Measurements from ENCODE around the gene PHF21A. TPM values are rescaled to one million over a fixed set of nuclear protein-coding genes. Genes with fewer than 3 reads are reported as not detected.

Gene PHF21A
- total RNA-seq, 1 donor from 2014 or later, result 71.1 TPM

GRCh38 chr11:46047520-46047919 lies 73.7 kb downstream of the PHF21A start:
- Mint-ChIP-seq H3K4me1 (ENCODE audit: low read depth, unreplicated experiment) (peaks cover 38% of the 10 kb centered on the region), H3K9me3 (ENCODE audit: unreplicated experiment) (no peaks in the 10 kb centered on the region), H3K27me3 (ENCODE audit: unreplicated experiment) (no peaks in the 10 kb centered on the region), H3K4me3 (ENCODE audit: unreplicated experiment) (no peak overlapping the region), H3K36me3 (ENCODE audit: unreplicated experiment) (no peaks in the 10 kb centered on the region), H3K27ac (ENCODE audit: unreplicated experiment) (no peak overlapping the region)
- TF ChIP-seq CTCF (IDR thresholded peaks at IDR 0.05; ENCODE audit: partially characterized antibody, unreplicated experiment), result no peak
- no peak for DNase-seq

- H3K4me3 Mint-ChIP-seq (ENCODE audit: unreplicated experiment), result no peak overlapping the region
- no peak for TF ChIP-seq CTCF (IDR thresholded peaks at IDR 0.05; ENCODE audit: partially characterized antibody, unreplicated experiment)
- H3K27me3 Mint-ChIP-seq (ENCODE audit: unreplicated experiment), result no peaks in the 10 kb centered on the region
- no peak for DNase-seq
- H3K36me3 Mint-ChIP-seq (ENCODE audit: unreplicated experiment), result no peaks in the 10 kb centered on the region
- peaks cover 31% of the 10 kb centered on the region for H3K4me1 Mint-ChIP-seq (ENCODE audit: low read depth, unreplicated experiment)
- H3K27ac Mint-ChIP-seq (ENCODE audit: unreplicated experiment), result no peak overlapping the region
- no peaks in the 10 kb centered on the region for H3K9me3 Mint-ChIP-seq (ENCODE audit: unreplicated experiment)
These were observed 75.4 kb downstream of the PHF21A start for GRCh38 chr11:46045811-46046210.

- H3K9me3 Mint-ChIP-seq (ENCODE audit: unreplicated experiment), result no peaks in the 10 kb centered on the region
These were observed 76.7 kb downstream of the PHF21A start for GRCh38 chr11:46044601-46045000.

GRCh38 chr11:46039990-46040389 lies 81.3 kb downstream of the PHF21A start:
- H3K27me3 Mint-ChIP-seq (ENCODE audit: unreplicated experiment), result peaks cover 2% of the 10 kb centered on the region
- no peak for TF ChIP-seq CTCF (IDR thresholded peaks at IDR 0.05; ENCODE audit: partially characterized antibody, unreplicated experiment)
- H3K27ac Mint-ChIP-seq (ENCODE audit: unreplicated experiment), result no peak overlapping the region
- H3K36me3 Mint-ChIP-seq (ENCODE audit: unreplicated experiment), result no peaks in the 10 kb centered on the region
- DNase-seq, result no peak
- no peak overlapping the region for H3K4me3 Mint-ChIP-seq (ENCODE audit: unreplicated experiment)
- peaks cover 4% of the 10 kb centered on the region for H3K4me1 Mint-ChIP-seq (ENCODE audit: low read depth, unreplicated experiment)
- H3K9me3 Mint-ChIP-seq (ENCODE audit: unreplicated experiment), result no peaks in the 10 kb centered on the region

More at GRCh38 chr11:46044601-46045000, 76.7 kb downstream of the PHF21A start:
- Mint-ChIP-seq H3K4me1 (ENCODE audit: low read depth, unreplicated experiment) (peaks cover 21% of the 10 kb centered on the region), H3K36me3 (ENCODE audit: unreplicated experiment) (no peaks in the 10 kb centered on the region), H3K27me3 (ENCODE audit: unreplicated experiment) (no peaks in the 10 kb centered on the region), H3K27ac (ENCODE audit: unreplicated experiment) (no peak overlapping the region), H3K4me3 (ENCODE audit: unreplicated experiment) (no peak overlapping the region)
- no peak for TF ChIP-seq CTCF (IDR thresholded peaks at IDR 0.05; ENCODE audit: partially characterized antibody, unreplicated experiment)
- DNase-seq, result no peak

GRCh38 chr11:46038529-46038928 lies 82.7 kb downstream of the PHF21A start:
- no peaks in the 10 kb centered on the region for H3K36me3 Mint-ChIP-seq (ENCODE audit: unreplicated experiment)
- H3K27ac Mint-ChIP-seq (ENCODE audit: unreplicated experiment), result no peak overlapping the region
- no peak for TF ChIP-seq CTCF (IDR thresholded peaks at IDR 0.05; ENCODE audit: partially characterized antibody, unreplicated experiment)
- no peak for DNase-seq
- no peaks in the 10 kb centered on the region for H3K9me3 Mint-ChIP-seq (ENCODE audit: unreplicated experiment)
- peaks cover 2% of the 10 kb centered on the region for H3K27me3 Mint-ChIP-seq (ENCODE audit: unreplicated experiment)
- no peak overlapping the region for H3K4me3 Mint-ChIP-seq (ENCODE audit: unreplicated experiment)
- H3K4me1 Mint-ChIP-seq (ENCODE audit: low read depth, unreplicated experiment), result no peaks in the 10 kb centered on the region

All from glutamatergic neuron (in vitro differentiated cells).